ENCODE data around the gene LAMTOR1.

The LAMTOR1 gene

GRCh38 chr11:72116019-72116755 is 13.1 kb upstream of the LAMTOR1 start:
- no peak for TF ChIP-seq CTCF (IDR thresholded peaks at IDR 0.05; ENCODE audit: extremely low read depth, missing control alignments)
- DNase-seq (ENCODE audit: low spot score), result no peak

- DNase-seq (ENCODE audit: low spot score), result no peak
- TF ChIP-seq CTCF (IDR thresholded peaks at IDR 0.05; ENCODE audit: extremely low read depth, missing control alignments), result no peak
These were observed 11.5 kb upstream of the LAMTOR1 start for GRCh38 chr11:72114570-72114969.

GRCh38 chr11:72112978-72113808 is 10.1 kb upstream of the LAMTOR1 start:
- TF ChIP-seq CTCF (IDR thresholded peaks at IDR 0.05; ENCODE audit: extremely low read depth, missing control alignments), result no peak
- DNase-seq (ENCODE audit: low spot score), result no peak

- peak; percentile 87 for DNase-seq (ENCODE audit: low spot score)
- no peak for TF ChIP-seq CTCF (IDR thresholded peaks at IDR 0.05; ENCODE audit: extremely low read depth, missing control alignments)
These were observed 9.3 kb upstream of the LAMTOR1 start, which contains the start of gene ANAPC15 for GRCh38 chr11:72112143-72112977. ANAPC15 (minus strand) TSS chr11:72112695; CDS start chr11:72111276, 1,419 bp downstream.

- no peak for DNase-seq (ENCODE audit: low spot score)
- no peak for TF ChIP-seq CTCF (IDR thresholded peaks at IDR 0.05; ENCODE audit: extremely low read depth, missing control alignments)
These were observed 8.4 kb upstream of the LAMTOR1 start for GRCh38 chr11:72111300-72112142.

- no peak for TF ChIP-seq CTCF (IDR thresholded peaks at IDR 0.05; ENCODE audit: extremely low read depth, missing control alignments)
- no peak for DNase-seq (ENCODE audit: low spot score)
These were observed 2.8 kb upstream of the LAMTOR1 start, which contains the start of gene TOMT for GRCh38 chr11:72105888-72106287. TOMT (plus strand) TSS chr11:72105924; CDS start chr11:72105952, 28 bp downstream.
